ENCODE results near the gene TSPEAR.

DNA sequence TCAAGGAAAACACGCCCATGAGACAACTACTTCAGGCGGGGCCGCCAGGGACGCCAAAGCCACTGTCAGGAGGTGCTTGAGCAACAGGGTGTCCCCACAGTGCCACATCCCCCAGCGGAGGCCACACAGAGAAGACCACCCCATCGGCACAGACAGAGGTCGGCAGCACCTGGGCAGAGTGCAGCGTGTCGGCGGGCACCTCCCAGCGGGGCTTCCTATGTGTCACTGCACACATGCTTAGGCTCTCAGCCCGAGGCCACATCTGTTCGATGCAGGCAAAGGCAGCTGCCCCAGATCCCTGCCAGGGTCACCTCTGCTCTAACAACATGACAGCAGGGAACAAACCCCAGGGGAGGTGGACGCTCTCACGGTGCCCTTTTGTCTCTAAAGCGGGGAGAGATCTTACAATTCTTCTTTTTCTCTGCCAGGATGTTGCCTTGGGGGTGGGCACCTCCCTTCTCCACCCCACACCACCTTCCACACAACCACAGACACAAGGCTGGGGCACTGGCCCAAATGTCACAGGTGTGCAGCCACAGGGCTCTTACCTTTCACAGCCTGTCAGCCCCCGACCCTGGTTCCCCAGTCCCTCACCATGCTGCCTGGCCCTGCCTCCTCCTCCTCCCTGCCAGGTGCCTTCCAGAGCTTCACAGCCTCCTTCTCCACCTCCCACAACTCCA is 95.3 kb downstream of the TSPEAR start:
- TF ChIP-seq, protein P1, sequence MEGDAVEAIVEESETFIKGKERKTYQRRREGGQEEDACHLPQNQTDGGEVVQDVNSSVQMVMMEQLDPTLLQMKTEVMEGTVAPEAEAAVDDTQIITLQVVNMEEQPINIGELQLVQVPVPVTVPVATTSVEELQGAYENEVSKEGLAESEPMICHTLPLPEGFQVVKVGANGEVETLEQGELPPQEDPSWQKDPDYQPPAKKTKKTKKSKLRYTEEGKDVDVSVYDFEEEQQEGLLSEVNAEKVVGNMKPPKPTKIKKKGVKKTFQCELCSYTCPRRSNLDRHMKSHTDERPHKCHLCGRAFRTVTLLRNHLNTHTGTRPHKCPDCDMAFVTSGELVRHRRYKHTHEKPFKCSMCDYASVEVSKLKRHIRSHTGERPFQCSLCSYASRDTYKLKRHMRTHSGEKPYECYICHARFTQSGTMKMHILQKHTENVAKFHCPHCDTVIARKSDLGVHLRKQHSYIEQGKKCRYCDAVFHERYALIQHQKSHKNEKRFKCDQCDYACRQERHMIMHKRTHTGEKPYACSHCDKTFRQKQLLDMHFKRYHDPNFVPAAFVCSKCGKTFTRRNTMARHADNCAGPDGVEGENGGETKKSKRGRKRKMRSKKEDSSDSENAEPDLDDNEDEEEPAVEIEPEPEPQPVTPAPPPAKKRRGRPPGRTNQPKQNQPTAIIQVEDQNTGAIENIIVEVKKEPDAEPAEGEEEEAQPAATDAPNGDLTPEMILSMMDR (IDR thresholded peaks at IDR 0.05), result no peak
- no peak for TF ChIP-seq POLR2AphosphoS5 (IDR thresholded peaks at IDR 0.05)
- TF ChIP-seq POLR2A (IDR thresholded peaks at IDR 0.05), result no peak
